Neural cell (in vitro differentiated cells): Measurements from ENCODE around the gene GOLGA3.

Experiments used
- CTCF ChIP-seq: fragments of 450-650 bp; IDR thresholded peaks from 2 replicates; pipeline ENCODE4 v1.5.1; 2014; ENCODE audit warnings: antibody characterized with exemption, mild to moderate bottlenecking, moderate library complexity; ENCODE audit not compliant: poor library complexity, severe bottlenecking
- EP300 ChIP-seq: fragments of 450-650 bp; conservative IDR thresholded peaks from 2 replicates; pipeline ENCODE4 v1.6.1; 2014; ENCODE audit warnings: antibody characterized with exemption, mild to moderate bottlenecking, moderate library complexity; ENCODE audit not compliant: poor library complexity, severe bottlenecking
- POLR2AphosphoS5 ChIP-seq: IDR thresholded peaks from 2 replicates; pipeline ENCODE4 v1.6.1; 2012

GRCh38 chr12:132747395-132747794, 81.3 kb downstream of the GOLGA3 start:
- TF ChIP-seq CTCF (no peak), POLR2AphosphoS5 (no peak), EP300 (no peak)
